Mesendoderm (in vitro differentiated cells): ENCODE results near the gene ACOXL.

Source experiments
- DNase-seq: peaks from one replicate; pipeline ENCODE4 v3.0.0; 2013
- H2AK5ac ChIP-seq: 2 replicates; pipeline ENCODE4 v1.6.1; 2013; ENCODE audit warnings: low read length, inconsistent platforms
- H2BK120ac ChIP-seq: 2 replicates; pipeline ENCODE4 v1.6.1; 2013; ENCODE audit warnings: low read depth, mild to moderate bottlenecking, low read length, moderate library complexity, mixed read lengths
- H2BK15ac ChIP-seq: replicated peaks from 2 replicates; pipeline ENCODE4 v1.6.1; 2013; ENCODE audit warnings: low read depth, mild to moderate bottlenecking, moderate library complexity
- H2BK5ac ChIP-seq: 2 replicates; pipeline ENCODE4 v1.6.1; 2013; ENCODE audit warnings: low read length, inconsistent platforms
- H3K18ac ChIP-seq: 2 replicates; pipeline ENCODE4 v1.6.1; 2013; ENCODE audit warnings: mild to moderate bottlenecking, low read length, mixed read lengths
- H3K23ac ChIP-seq: one replicate; pipeline ENCODE4 v1.6.1; 2013; ENCODE audit warnings: low read length
- H3K27ac ChIP-seq: 2 replicates; pipeline ENCODE4 v1.5.1; 2013; ENCODE audit warnings: low read depth, mild to moderate bottlenecking, inconsistent platforms, low read length, moderate library complexity
- H3K27me3 ChIP-seq: 2 replicates; pipeline ENCODE4 v1.6.1; 2013; ENCODE audit warnings: low read length, control low read depth, mild to moderate bottlenecking, inconsistent platforms; ENCODE audit not compliant: insufficient read depth, poor library complexity
- H3K36me3 ChIP-seq: 2 replicates; pipeline ENCODE4 v1.6.1; 2013; ENCODE audit warnings: low read length, inconsistent platforms; ENCODE audit not compliant: control insufficient read depth, insufficient read depth
- H3K4ac ChIP-seq: one replicate; pipeline ENCODE4 v1.6.1; 2013; ENCODE audit warnings: low read depth, mild to moderate bottlenecking, low read length, moderate library complexity
- H3K4me1 ChIP-seq: 2 replicates; pipeline ENCODE4 v1.6.1; 2013; ENCODE audit warnings: low read depth, low read length, inconsistent platforms; ENCODE audit not compliant: control insufficient read depth
- H3K4me2 ChIP-seq: 2 replicates; pipeline ENCODE4 v1.6.1; 2013; ENCODE audit warnings: low read length
- H3K4me3 ChIP-seq: 2 replicates; pipeline ENCODE4 v1.5.1; 2013; ENCODE audit warnings: mild to moderate bottlenecking, low read length
- H3K56ac ChIP-seq: one replicate; pipeline ENCODE4 v1.6.1; 2013; ENCODE audit warnings: low read length
- H3K79me1 ChIP-seq: 2 replicates; pipeline ENCODE4 v1.6.1; 2013; ENCODE audit warnings: low read length, inconsistent platforms
- H3K79me2 ChIP-seq: 2 replicates; pipeline ENCODE4 v1.6.1; 2013; ENCODE audit warnings: mild to moderate bottlenecking, low read length; ENCODE audit not compliant: control insufficient read depth, insufficient read depth
- H3K9ac ChIP-seq: 2 replicates; pipeline ENCODE4 v1.6.1; 2013; ENCODE audit warnings: low read length, inconsistent platforms
- H4K5ac ChIP-seq: one replicate; pipeline ENCODE4 v1.6.1; 2013; ENCODE audit warnings: low read length
- H4K8ac ChIP-seq: one replicate; pipeline ENCODE4 v1.6.1; 2013; ENCODE audit warnings: low read depth, mild to moderate bottlenecking, control low read depth, low read length, moderate library complexity
- WGBS: extraction: QIAGEN DNeasy Blood & Tissue Kit; methylation state at CpG from one replicate; pipeline ENCODE4 v1.1.7; 2013; ENCODE audit warnings: low lambda C conversion rate, missing lambda C conversion rate; ENCODE audit not compliant: insufficient coverage; ENCODE audit errors: extremely low coverage; 5-methylcytosine and 5-hydroxymethylcytosine counted together

Gene ACOXL

DNA sequence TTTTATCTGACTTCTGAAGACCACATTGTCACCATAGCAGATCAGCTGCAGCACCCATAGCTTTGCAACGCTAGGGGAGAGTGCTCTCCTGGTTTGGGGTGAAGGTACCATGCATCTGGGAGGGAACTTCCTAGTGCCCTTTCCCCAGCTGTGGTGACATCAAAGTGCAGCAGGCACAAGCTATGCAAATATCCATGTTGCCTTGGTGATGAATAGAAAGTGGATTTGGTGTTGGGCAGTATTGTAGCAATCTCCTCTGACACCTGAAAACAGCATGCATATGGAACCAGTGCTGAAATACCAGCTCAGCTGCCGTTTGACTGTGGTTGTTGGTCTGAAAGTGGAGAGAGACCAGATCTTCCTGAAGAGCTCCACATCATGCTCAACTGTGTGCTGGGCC lies 425.4 kb downstream of the ACOXL start:
- Histone ChIP-seq H3K79me1 (peaks cover 4% of the 10 kb centered on the region), H2BK15ac (no peak overlapping the region), H3K36me3 (no peaks in the 10 kb centered on the region), H2BK120ac (no peak overlapping the region), H3K18ac (no peak overlapping the region), H3K27me3 (no peaks in the 10 kb centered on the region), H3K56ac (no peak overlapping the region), H4K8ac (no peak overlapping the region), H2BK5ac (no peak overlapping the region), H3K4me3 (no peak overlapping the region), H3K9ac (no peak overlapping the region), H3K27ac (no peak overlapping the region), H2AK5ac (no peak overlapping the region), H3K79me2 (no peaks in the 10 kb centered on the region), H4K5ac (no peak overlapping the region), H3K23ac (no peak overlapping the region), H3K4ac (no peak overlapping the region), H3K4me2 (no peak overlapping the region), H3K4me1 (no peaks in the 10 kb centered on the region)
- no CpG with 5 or more reads among the region's 2 CpGs for WGBS
- peak; percentile 25 for DNase-seq

DNA sequence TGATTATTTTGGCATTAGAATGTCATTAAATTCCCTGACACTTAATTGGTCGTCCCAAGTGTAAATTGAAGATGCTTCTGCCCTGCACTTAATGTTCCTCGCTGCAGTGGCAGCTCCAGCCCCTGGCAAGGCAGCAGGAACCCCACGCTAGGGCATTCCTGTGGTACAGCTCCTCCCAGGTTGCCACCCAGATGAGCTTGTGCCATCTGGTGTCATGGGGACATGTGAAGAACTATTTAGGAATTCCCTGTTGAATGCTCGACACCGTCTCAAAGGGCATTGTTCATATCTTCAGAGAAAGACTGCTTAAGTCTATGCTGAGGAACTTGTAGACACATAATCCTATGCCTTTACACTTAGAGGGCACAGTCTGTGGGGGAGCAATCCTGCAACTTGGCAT lies 427.3 kb downstream of the ACOXL start:
- Histone ChIP-seq H3K27ac (no peak overlapping the region), H4K5ac (no peak overlapping the region), H3K18ac (no peak overlapping the region), H3K56ac (no peak overlapping the region), H4K8ac (no peak overlapping the region), H2BK5ac (no peak overlapping the region), H3K23ac (no peak overlapping the region), H3K4me2 (no peak overlapping the region), H3K4me1 (peaks cover 5% of the 10 kb centered on the region), H3K79me2 (no peaks in the 10 kb centered on the region), H3K4ac (no peak overlapping the region), H2BK120ac (no peak overlapping the region), H2AK5ac (no peak overlapping the region), H3K4me3 (no peak overlapping the region), H3K36me3 (no peaks in the 10 kb centered on the region), H3K27me3 (no peaks in the 10 kb centered on the region), H3K79me1 (peaks cover 4% of the 10 kb centered on the region), H2BK15ac (no peak overlapping the region), H3K9ac (no peak overlapping the region)
- WGBS, result no CpG with 5 or more reads among the region's 5 CpGs
- DNase-seq, result no peak

DNA sequence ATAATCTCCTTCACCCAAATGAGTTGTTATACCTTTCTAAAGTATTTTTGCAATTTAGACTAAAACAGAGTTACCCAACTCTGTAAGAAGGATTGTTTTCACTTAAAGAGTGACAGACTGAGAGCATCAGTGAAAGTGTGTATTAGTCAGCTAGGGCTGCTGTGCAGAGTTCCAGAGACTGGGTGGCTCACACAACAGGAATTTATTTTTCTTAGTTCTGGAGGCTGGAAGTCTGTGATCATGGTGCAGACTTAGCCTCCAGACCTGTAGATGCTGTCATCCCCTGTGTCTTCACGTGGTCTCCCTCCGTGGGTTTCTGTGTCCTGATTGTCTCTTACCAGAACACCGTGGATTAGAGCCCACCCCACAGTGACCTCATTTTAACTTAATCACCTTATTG lies 428.4 kb downstream of the ACOXL start:
- Histone ChIP-seq H2AK5ac (no peak overlapping the region), H3K36me3 (no peaks in the 10 kb centered on the region), H3K4me1 (peaks cover 5% of the 10 kb centered on the region), H3K23ac (no peak overlapping the region), H3K27ac (no peak overlapping the region), H3K9ac (no peak overlapping the region), H3K79me1 (peaks cover 4% of the 10 kb centered on the region), H3K79me2 (no peaks in the 10 kb centered on the region), H3K56ac (no peak overlapping the region), H4K8ac (no peak overlapping the region), H3K18ac (no peak overlapping the region), H2BK5ac (no peak overlapping the region), H3K4me2 (no peak overlapping the region), H2BK15ac (no peak overlapping the region), H2BK120ac (no peak overlapping the region), H3K27me3 (no peaks in the 10 kb centered on the region), H4K5ac (no peak overlapping the region), H3K4ac (no peak overlapping the region), H3K4me3 (no peak overlapping the region)
- no CpG with 5 or more reads among the region's 3 CpGs for WGBS
- DNase-seq, result no peak

DNA sequence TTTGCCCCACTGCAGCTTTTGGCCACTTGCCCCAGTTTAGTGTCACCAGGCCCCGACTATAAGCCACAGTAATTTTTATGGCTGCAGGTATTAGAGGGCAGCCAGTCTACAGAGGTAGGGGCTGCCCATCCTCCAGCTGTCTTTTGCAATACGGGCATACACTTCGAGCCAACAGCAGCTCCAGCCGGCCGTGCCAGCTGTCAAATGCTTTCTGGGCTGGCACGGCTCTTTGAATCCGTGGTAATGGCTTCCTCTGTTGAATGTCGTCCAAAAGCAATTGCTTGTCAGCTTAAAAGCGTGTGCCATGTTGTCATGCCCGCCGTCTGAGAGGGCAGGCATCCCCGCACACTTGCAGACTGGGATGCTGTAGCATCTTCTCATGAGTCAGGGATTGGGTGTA lies 429.6 kb downstream of the ACOXL start:
- peaks cover 4% of the 10 kb centered on the region for H3K79me1 ChIP-seq
- H3K27ac ChIP-seq, result no peak overlapping the region
- no peak overlapping the region for H3K56ac ChIP-seq
- peaks cover 3% of the 10 kb centered on the region for H3K36me3 ChIP-seq
- H3K4me1 ChIP-seq, result peaks cover 5% of the 10 kb centered on the region
- WGBS, result no CpG with 5 or more reads among the region's 12 CpGs
- H3K9ac ChIP-seq, result no peak overlapping the region
- H3K4me2 ChIP-seq, result no peak overlapping the region
- no peak overlapping the region for H2BK15ac ChIP-seq
- DNase-seq, result no peak
- no peak overlapping the region for H4K5ac ChIP-seq
- H3K79me2 ChIP-seq, result no peaks in the 10 kb centered on the region
- no peaks in the 10 kb centered on the region for H3K27me3 ChIP-seq
- H2BK5ac ChIP-seq, result no peak overlapping the region
- H3K18ac ChIP-seq, result no peak overlapping the region
- no peak overlapping the region for H3K4ac ChIP-seq
- no peak overlapping the region for H2AK5ac ChIP-seq
- no peak overlapping the region for H3K4me3 ChIP-seq
- no peak overlapping the region for H2BK120ac ChIP-seq
- H4K8ac ChIP-seq, result no peak overlapping the region
- no peak overlapping the region for H3K23ac ChIP-seq

DNA sequence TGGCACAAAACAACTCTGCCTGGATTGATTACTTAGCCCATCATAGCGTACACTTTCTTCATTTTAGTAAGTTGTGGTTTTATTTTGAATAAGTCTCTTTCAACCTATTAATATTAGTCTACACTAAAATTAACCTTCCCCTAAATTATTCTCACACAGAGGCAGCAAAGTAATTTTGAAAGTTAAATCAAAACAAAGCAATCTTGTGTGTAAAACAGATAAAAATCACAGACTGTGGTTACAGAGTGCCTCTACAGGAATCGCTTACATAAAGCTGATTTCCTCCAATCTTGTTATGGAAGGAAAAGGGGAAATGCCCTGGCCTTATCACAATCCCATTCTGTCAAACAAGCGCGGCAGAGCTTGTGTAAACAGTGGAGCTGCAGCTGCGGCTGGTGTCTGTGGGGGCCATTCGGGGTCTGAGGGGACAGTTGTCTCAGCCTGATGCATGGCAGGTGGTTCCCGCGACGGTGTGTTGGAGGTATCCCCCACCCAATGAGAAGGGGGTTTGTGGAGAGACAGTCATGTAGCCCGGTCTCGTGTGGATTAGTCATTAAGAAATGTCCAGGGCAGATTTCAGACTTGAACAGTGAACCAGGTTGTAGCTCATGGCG lies 430.5 kb downstream of the ACOXL start:
- no peak overlapping the region for H4K5ac ChIP-seq
- no peaks in the 10 kb centered on the region for H3K27me3 ChIP-seq
- no peak overlapping the region for H2BK15ac ChIP-seq
- no peak overlapping the region for H3K4me3 ChIP-seq
- H3K18ac ChIP-seq, result no peak overlapping the region
- H3K4ac ChIP-seq, result no peak overlapping the region
- H3K56ac ChIP-seq, result no peak overlapping the region
- no peak overlapping the region for H2BK120ac ChIP-seq
- no peak overlapping the region for H3K27ac ChIP-seq
- DNase-seq, result no peak
- no peak overlapping the region for H3K9ac ChIP-seq
- H3K79me1 ChIP-seq, result peaks cover 3% of the 10 kb centered on the region
- H3K79me2 ChIP-seq, result no peaks in the 10 kb centered on the region
- no peak overlapping the region for H3K4me2 ChIP-seq
- no peak overlapping the region for H2AK5ac ChIP-seq
- H3K36me3 ChIP-seq, result peaks cover 3% of the 10 kb centered on the region
- WGBS, result no CpG with 5 or more reads among the region's 12 CpGs
- no peak overlapping the region for H2BK5ac ChIP-seq
- H3K4me1 ChIP-seq, result peaks cover 5% of the 10 kb centered on the region
- H4K8ac ChIP-seq, result no peak overlapping the region
- H3K23ac ChIP-seq, result no peak overlapping the region

DNA sequence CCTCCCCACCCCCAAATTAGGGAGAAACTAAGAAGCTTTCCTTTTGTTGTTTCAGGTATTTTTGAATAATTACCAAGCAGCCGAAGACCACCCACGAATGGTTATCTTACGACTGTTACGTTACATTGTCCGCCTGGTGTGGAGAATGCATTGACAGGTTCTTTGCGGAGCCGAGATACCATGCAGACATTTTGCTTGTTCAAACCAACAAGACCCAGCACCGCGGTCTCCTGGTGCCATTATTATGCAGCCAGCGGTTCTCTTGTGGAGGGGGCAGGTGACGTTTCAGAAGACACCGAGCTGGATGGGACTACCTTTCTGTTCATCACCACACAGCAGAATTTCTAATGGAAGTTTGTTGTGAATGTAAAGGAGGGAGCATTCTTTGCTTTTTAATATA lies 431.7 kb downstream of the ACOXL start:
- Histone ChIP-seq H3K36me3 (peaks cover 3% of the 10 kb centered on the region), H3K79me2 (no peaks in the 10 kb centered on the region), H4K5ac (no peak overlapping the region), H3K27me3 (no peaks in the 10 kb centered on the region), H3K79me1 (no peaks in the 10 kb centered on the region), H2BK15ac (no peak overlapping the region), H3K56ac (no peak overlapping the region), H2BK120ac (no peak overlapping the region), H3K9ac (no peak overlapping the region), H2AK5ac (no peak overlapping the region), H3K4me3 (no peak overlapping the region), H3K18ac (no peak overlapping the region), H3K27ac (no peak overlapping the region), H3K23ac (no peak overlapping the region), H2BK5ac (no peak overlapping the region), H4K8ac (no peak overlapping the region), H3K4me1 (peaks cover 5% of the 10 kb centered on the region), H3K4me2 (no peak overlapping the region), H3K4ac (no peak overlapping the region)
- DNase-seq, result peak; percentile 57
- WGBS, result no CpG with 5 or more reads among the region's 12 CpGs
